Left lung (tissue), 10 donors: Measurements from ENCODE around the gene IL18. TPM values are rescaled to one million over a fixed set of nuclear protein-coding genes. Genes with fewer than 3 reads are reported as not detected.
A peak's percentile ranks its signal among the peaks of the same experiment; 100 is the strongest.

ENCODE experiments used
- ATAC-seq: fragments of 200-7000 bp; cut with Tn5 transposase; one replicate; pipeline ENCODE4 v1.9.1; 2020; ENCODE audit warnings: moderate library complexity
- DNase-seq, 4 donors: peaks; one replicate each; pipeline ENCODE4 v3.0.0-alpha.2; 2013 to 2020
- H3K27ac ChIP-seq, 2 donors: fragments of 200-600 bp; sonication (generic) in 1 of 2; one replicate each; pipeline versions ENCODE4 v1.5.0 to v1.8.0; 2020 to 2021
- H3K27me3 ChIP-seq, 2 donors: fragments of 200-600 bp; sonication (generic) in 1 of 2; one replicate each; pipeline versions ENCODE4 v1.5.0 to v1.8.0; 2020 to 2021
- H3K36me3 ChIP-seq, 2 donors: fragments of 200-600 bp; sonication (generic) in 1 of 2; one replicate each; pipeline versions ENCODE4 v1.5.0 to v1.8.0; 2020 to 2021
- H3K4me1 ChIP-seq, 2 donors: fragments of 200-600 bp; one replicate each; pipeline ENCODE4 v1.8.0; 2021
- H3K4me3 ChIP-seq, 2 donors: fragments of 200-600 bp; sonication (generic) in 1 of 2; one replicate each; pipeline versions ENCODE4 v1.5.0 to v1.8.0; 2020 to 2021; ENCODE audit warnings: mild to moderate bottlenecking in 1 of 2
- H3K9me3 ChIP-seq, 2 donors: fragments of 200-600 bp; sonication (generic) in 1 of 2; one replicate each; pipeline versions ENCODE4 v1.5.0 to v1.8.0; 2020 to 2021
- intact Hi-C, 2 donors: fragments of 100-400 bp; cut with DNase I; formaldehyde crosslinking; loops; one replicate each; pipeline versions ENCODE4 v1.11.2 to v1.14.2; 2022
- polyA plus RNA-seq, 6 donors: library from polyadenylated mRNA; unstranded; fragments of 120-200 nt; gene quantifications; one replicate each; pipeline ENCODE4 v1.2.1, GENCODE V29; 2013; ENCODE audit not compliant: insufficient read length in 6 of 6
- total RNA-seq, 2 donors: library from RNA; stranded (reverse); fragmentation: NEBNext Ultra II Directional; extraction: Animal tissue kit (Norgen Biotek cat#: 25700); gene quantifications; one replicate each; pipeline ENCODE4 v1.2.1, GENCODE V29; 2021
- TF ChIP-seq, protein P1 (sequence below), 2 donors: fragments of 200-600 bp; sonication (generic) in 1 of 2; IDR thresholded peaks; one replicate each; pipeline versions ENCODE4 v1.5.0 to v1.8.0; 2021; ENCODE audit warnings: antibody characterized with exemption in 2 of 2
- donor health status: DM: no; HTN: yes; CAD: no.
- donor health status: DM: no; HTN: no; CAD: no.

The IL18 gene
- total and polyA plus RNA-seq, 8 donors: 1.3 to 46.0 (median 1.6) TPM

DNA sequence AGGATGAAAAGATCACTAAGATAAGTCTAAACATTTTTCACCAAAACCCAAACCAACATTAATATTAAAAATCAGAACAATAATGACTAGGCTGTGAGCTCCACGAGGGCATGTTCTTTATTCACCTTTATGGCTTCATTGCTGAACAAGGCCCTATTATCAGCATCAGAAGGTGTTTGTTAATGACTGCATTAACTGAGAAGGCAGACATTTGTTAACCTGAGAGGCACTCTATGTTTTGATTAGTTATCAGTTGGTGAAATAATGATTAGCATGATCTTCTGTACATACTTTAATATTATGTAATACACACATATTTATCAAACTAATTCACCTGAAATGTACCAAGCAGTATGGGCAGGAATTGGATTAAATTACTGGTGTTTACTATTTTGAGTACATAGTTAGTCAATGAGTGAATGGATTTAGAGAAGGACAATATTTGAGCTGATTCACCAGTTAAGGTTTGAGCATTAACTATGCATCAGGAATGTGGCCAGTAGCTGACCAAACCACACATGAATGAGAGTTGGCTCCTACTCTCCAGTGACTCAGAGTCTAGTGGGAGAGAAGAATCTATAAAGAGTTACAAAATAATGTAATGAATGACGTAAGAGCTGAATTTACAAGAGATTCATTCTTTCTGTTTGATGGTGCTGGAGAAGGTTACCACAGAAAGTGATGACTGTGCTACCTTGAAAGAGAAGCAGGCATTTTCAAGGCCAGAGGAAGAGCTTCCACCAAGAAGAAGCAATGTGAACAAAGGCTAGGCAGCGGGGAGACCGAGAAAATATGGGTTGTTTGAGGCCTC, 6.7 kb downstream of the IL18 start:
- DNase-seq (no peak), ATAC-seq (peak; percentile 88)
- Histone ChIP-seq H3K27me3 (no peaks in the 10 kb centered on the region), H3K36me3 (peaks cover 0 to 25% of the 10 kb centered on the region in 2 donors), H3K9me3 (no peaks in the 10 kb centered on the region), H3K27ac (peak overlapping the region; percentile 4 to 62), H3K4me3 (no peak overlapping the region), H3K4me1 (peaks cover 0 to 36% of the 10 kb centered on the region in 2 donors)
- intact Hi-C loops: no loop called here
- TF ChIP-seq, protein P1, sequence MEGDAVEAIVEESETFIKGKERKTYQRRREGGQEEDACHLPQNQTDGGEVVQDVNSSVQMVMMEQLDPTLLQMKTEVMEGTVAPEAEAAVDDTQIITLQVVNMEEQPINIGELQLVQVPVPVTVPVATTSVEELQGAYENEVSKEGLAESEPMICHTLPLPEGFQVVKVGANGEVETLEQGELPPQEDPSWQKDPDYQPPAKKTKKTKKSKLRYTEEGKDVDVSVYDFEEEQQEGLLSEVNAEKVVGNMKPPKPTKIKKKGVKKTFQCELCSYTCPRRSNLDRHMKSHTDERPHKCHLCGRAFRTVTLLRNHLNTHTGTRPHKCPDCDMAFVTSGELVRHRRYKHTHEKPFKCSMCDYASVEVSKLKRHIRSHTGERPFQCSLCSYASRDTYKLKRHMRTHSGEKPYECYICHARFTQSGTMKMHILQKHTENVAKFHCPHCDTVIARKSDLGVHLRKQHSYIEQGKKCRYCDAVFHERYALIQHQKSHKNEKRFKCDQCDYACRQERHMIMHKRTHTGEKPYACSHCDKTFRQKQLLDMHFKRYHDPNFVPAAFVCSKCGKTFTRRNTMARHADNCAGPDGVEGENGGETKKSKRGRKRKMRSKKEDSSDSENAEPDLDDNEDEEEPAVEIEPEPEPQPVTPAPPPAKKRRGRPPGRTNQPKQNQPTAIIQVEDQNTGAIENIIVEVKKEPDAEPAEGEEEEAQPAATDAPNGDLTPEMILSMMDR (IDR thresholded peaks at IDR 0.05): no peak

DNA sequence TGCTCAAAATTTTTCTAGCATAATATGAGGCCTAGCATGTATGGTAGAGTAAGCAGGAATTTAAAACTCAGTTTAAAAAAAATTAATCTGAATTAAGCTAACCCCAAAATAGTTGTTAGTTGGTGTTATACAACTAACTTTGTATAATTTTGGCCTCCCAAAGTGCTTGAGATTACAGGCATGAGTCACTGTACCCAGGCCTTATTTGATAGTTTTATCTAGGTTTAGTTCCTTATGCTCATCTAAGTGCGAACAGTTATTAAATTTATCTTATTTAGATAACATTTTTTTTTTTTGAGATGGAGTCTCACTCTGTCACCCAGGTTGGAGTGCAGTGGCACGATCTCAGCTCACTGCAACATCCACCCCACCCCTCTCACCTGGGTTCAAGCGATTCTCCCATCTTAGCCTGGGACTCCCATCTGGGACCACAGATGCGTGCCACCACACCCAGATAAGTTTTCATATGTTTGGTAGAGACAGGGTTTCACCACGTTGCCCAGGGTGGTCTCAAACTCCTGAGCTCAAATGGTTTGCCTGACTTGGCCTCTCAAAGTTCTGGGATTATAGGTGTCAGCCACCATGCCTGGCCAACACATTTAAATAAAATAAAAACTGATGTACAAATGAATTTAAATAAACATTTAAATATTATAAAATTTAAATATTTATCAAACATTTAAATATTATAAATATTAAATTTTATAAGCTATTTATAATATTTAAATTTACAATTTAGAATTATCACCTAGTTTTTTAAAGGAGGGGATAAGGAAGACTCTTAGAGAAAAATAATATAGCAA, 7.5 kb downstream of the IL18 start:
- H3K4me3 ChIP-seq: no peak overlapping the region
- TF ChIP-seq, protein P1 (IDR thresholded peaks at IDR 0.05): no peak
- H3K36me3 ChIP-seq: peaks cover 0 to 31% of the 10 kb centered on the region in 2 donors
- DNase-seq (no peak), ATAC-seq (no peak)
- H3K27me3 ChIP-seq: no peaks in the 10 kb centered on the region
- H3K4me1 ChIP-seq: peaks cover 0 to 31% of the 10 kb centered on the region in 2 donors
- no peaks in the 10 kb centered on the region for H3K9me3 ChIP-seq
- peak overlapping the region in 1 of 2 donors; percentile 62 for H3K27ac ChIP-seq
- intact Hi-C loops: no loop called here

DNA sequence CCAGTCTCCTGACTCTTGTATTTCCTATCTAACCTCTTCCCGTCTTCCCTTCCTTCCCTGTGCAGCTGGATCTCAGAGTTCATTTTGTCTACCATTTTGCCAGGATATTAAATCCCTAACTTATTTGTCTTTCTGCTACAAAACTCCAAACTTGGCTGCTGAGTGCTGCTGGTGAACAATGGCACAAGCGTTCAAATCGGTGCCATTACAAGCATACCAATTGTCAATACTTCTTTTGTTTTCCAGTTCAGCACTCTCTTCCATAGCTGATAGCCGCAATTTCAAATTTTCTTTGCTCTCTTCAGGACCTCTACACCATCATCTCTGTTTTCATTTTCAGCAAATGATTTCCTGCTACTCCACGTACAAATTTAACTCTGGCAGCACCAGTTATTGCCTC, 13.4 kb downstream of the IL18 start:
- TF ChIP-seq, protein P1 (IDR thresholded peaks at IDR 0.05): no peak
- ATAC-seq (no peak), DNase-seq (no peak)
- Histone ChIP-seq H3K4me1 (no peaks in the 10 kb centered on the region), H3K9me3 (no peaks in the 10 kb centered on the region), H3K36me3 (peaks cover 0 to 48% of the 10 kb centered on the region in 2 donors), H3K27me3 (no peaks in the 10 kb centered on the region), H3K4me3 (no peak overlapping the region), H3K27ac (no peak overlapping the region)
- intact Hi-C loops: no loop called here

- no peak for DNase-seq
- Histone ChIP-seq H3K27me3 (no peaks in the 10 kb centered on the region), H3K27ac (no peak overlapping the region), H3K9me3 (peaks cover 0 to 16% of the 10 kb centered on the region in 2 donors), H3K4me3 (no peak overlapping the region), H3K4me1 (no peaks in the 10 kb centered on the region), H3K36me3 (peaks cover 0 to 51% of the 10 kb centered on the region in 2 donors)
- TF ChIP-seq, protein P1 (IDR thresholded peaks at IDR 0.05): no peak
- ATAC-seq: no peak
- intact Hi-C loops: no loop called here
Measured at GRCh38 chr11:112143597-112143996, 20.3 kb downstream of the IL18 start.

GRCh38 chr11:112134473-112134872, 29.4 kb downstream of the IL18 start:
- no peaks in the 10 kb centered on the region for H3K36me3 ChIP-seq
- H3K27me3 ChIP-seq: no peaks in the 10 kb centered on the region
- H3K4me1 ChIP-seq: peaks cover 0 to 3% of the 10 kb centered on the region in 2 donors
- ATAC-seq (no peak), DNase-seq (no peak)
- H3K4me3 ChIP-seq: no peak overlapping the region
- intact Hi-C loops: no loop called here
- H3K9me3 ChIP-seq: no peaks in the 10 kb centered on the region
- no peak overlapping the region for H3K27ac ChIP-seq
- TF ChIP-seq, protein P1 (IDR thresholded peaks at IDR 0.05): no peak
